HG02840 (cell line): ENCODE data around the gene AKAP6.

ENCODE experiments used
- ATAC-seq: cut with Tn5 transposase; IDR thresholded peaks from one replicate; pipeline ENCODE4 v1.9.1; 2021; ENCODE audit warnings: mild to moderate bottlenecking, moderate library complexity, moderate number of reproducible peaks; ENCODE audit not compliant: unreplicated experiment, low FRiP score

AKAP6 gene, protein sequence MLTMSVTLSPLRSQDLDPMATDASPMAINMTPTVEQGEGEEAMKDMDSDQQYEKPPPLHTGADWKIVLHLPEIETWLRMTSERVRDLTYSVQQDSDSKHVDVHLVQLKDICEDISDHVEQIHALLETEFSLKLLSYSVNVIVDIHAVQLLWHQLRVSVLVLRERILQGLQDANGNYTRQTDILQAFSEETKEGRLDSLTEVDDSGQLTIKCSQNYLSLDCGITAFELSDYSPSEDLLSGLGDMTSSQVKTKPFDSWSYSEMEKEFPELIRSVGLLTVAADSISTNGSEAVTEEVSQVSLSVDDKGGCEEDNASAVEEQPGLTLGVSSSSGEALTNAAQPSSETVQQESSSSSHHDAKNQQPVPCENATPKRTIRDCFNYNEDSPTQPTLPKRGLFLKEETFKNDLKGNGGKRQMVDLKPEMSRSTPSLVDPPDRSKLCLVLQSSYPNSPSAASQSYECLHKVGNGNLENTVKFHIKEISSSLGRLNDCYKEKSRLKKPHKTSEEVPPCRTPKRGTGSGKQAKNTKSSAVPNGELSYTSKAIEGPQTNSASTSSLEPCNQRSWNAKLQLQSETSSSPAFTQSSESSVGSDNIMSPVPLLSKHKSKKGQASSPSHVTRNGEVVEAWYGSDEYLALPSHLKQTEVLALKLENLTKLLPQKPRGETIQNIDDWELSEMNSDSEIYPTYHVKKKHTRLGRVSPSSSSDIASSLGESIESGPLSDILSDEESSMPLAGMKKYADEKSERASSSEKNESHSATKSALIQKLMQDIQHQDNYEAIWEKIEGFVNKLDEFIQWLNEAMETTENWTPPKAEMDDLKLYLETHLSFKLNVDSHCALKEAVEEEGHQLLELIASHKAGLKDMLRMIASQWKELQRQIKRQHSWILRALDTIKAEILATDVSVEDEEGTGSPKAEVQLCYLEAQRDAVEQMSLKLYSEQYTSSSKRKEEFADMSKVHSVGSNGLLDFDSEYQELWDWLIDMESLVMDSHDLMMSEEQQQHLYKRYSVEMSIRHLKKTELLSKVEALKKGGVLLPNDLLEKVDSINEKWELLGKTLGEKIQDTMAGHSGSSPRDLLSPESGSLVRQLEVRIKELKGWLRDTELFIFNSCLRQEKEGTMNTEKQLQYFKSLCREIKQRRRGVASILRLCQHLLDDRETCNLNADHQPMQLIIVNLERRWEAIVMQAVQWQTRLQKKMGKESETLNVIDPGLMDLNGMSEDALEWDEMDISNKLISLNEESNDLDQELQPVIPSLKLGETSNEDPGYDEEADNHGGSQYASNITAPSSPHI (N-terminal part only)

DNA sequence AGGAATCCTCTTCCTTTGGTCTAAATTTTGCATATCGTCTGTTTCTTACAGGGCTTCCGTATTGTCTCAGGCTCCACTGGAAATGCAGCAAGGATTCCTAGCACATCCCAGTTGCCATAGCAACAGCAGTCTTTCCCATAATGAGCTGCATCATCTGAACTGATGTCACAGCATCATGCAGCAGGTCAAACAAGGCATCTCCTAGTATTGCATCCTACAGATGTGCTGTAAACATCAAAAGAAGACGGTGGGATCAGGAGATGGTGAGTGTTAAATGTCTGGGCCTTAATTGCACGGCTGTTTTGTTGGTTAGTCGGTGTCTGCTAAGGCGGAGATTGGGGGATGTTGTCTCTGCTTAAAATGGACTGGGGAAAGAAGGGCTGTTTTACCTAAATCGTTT lies at the start of gene AKAP6:
Gene AKAP6 (plus strand): TSS at position 153 of the 400 bp plus-strand sequence. CDS start 104,196 bp downstream, outside the sequence.
- no peak for ATAC-seq

DNA sequence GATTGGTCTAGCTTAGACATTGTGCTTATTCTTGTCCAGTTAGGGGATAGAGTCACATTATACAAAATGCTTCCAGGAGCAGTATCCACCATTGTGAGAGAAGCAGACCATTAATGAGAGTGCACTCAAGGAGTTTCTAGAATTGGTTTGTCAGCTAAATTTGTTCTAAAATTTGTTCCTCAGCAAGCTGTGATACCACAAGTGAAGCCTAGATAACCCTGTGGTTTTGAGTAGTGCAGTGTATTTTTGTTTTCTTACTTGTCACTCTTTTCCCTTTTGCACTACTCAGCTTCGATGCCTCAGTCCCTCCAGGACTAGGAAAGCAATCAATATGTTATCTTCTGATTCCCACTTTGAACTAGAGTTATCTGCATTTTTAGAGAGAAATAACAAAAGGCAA lies 42.5 kb upstream of the AKAP6 start:
- ATAC-seq = no peak

DNA sequence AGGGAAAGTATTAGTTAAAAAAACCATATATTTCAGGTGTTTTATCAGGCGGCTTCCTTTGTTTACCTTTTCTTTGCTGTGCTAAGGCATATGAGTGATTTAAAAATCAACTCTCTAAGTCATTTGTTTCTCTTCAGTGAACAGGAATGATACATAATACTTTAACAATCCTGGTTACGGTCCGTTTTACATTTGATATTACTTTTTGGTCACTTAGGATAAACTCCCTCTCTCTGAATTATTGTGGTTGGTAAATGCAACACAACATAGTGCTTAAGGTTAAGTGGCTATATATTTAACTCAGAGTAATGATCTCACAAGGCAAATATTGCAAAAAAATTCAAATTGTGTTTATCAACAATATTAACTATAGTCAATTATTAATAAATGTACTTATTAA lies 32.7 kb upstream of the AKAP6 start:
- no peak for ATAC-seq

DNA sequence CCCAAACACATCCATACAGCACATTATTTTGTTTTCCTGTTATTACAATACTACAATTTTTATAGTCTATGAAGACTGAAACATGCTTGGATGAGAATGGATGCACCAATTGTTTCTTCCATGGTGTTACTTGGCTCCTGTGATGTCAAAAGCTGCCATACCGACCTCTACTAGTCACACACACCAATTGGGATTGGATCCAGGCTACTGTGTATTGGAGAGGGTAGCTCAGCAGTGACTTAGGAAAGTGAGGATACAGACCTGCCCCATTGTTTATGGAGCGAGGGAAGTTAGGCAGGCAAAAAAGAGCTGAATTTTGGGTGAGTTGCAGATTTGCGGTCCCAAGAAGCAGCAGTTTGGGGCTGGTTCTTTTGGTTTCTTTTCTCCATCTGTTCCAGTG lies 30.8 kb upstream of the AKAP6 start:
- no peak for ATAC-seq

DNA sequence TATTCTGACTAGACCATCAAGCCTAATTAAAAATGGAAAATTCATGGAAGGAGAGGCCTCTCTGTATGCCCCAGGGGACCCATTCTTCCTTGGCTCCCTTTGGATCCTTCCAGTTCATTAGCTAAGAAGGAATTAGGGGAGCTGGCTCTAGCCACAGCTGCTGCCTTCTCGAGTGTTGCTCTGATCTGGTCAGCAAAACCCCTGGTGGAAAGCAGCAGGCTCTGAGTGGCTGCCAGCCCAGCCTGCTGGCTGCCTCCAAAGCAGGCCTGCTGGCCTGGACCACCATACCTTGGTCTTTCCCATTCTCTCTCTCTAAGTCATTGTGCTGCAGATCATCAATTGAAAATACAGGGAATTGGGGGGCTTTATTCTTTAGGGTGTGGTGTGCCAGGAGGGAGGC lies 29.0 kb upstream of the AKAP6 start:
- no peak for ATAC-seq

DNA sequence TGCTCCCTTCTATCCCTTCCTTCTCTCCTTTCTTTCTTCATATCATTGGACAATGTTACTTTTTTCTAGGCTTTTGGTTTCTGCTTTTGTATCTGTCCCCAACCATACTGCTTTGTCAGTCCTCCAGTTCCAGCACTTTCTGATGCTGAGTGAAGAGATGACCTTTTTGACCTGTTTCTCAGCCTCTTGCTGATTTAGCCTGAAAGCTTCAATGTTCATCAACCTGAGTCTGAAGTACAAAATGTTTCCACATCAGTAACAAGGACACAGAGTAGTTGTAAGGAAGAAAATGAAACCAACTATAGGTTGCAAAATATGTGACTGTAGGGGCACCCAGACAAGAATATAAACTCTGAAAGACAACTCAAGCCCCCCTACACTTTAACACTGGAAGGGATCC lies 25.2 kb upstream of the AKAP6 start:
- no peak for ATAC-seq

DNA sequence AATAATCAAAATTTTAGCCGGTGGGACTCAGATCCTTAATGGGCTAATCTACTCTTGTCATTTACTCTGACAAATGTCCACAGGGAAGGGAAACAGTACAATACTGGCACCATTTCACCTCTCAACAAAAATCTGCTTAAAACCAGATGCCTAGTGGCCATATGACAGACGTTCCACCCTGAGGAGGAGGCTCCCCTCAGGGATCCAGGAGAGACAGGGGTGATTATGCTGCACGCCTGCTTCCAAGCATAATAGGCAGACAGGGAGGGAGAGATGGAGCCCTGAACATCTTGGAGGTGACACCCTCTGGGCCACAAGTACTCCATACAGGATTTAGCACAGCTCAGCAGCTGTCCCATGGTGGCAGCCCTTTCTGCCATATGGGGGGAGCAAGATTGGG lies 24.8 kb upstream of the AKAP6 start:
- ATAC-seq = no peak

DNA sequence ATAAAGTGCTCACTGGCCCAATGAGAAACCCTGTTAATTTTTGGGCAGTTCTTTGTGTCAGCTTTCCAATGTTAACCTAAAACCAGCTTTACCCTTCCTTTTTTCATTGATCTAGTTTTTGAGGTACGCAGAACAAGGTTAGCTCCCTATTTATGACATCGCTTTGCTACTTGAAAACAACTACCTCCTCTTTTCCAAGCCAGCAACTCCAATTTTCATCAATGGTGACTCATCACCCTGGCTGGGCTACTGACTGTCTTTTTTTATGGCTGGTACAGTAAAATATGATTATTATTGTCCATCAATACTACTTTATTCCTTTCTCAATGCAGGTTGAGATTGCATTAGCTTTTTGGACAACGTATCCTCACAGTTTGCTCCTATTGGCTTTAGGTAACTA lies 22.5 kb upstream of the AKAP6 start:
- no peak for ATAC-seq

DNA sequence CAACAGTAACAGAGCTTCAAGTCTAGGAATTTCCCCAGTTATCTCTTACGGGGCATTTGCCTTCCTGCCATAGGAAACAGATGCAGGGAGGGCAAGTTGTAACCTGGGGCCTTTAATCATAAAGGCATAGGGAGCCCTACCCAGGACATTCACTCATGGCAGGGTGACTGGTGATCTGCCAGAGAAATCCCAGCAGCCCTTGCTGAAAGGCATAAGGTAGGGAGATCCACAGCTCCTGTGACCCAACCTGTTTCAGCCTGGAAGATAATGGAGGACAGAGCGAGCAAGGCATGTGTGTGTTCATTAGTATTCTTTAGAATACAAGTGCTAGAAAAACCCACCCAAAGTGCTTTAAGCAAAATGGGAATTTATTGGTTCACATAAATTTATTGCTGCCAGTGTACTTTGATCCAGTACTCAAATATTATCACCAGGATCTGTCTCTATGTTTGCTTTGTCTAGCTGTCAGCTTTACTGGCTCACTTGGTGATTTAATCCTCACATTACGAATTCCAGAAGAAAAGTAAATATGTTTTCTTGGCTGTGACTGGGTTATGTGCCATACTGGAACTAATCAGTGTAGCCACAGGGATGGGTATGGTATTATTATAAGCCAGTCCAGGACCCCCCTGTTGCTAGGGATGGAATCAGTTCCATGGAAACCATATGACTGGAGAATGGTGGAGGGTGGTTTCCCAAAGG lies 21.1 kb upstream of the AKAP6 start:
- no peak for ATAC-seq

DNA sequence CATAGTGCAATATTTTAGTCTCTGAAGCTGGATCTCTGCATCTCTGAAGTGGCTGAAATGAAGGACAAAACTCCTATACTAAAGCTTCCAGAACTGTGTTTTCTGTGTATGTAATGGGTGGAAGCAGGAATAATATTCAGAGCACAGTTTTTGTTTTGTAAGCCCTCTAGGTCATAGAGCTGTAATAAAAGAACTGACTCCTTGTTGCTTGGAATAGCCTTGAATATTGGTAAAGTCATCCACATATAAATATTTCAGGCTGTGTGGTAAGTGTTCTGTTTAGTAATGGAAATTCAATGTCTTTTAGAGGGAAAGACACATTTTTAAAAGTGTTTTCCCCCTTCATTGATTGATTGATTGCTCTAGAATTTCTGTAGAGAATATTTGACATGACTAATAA lies 18.2 kb upstream of the AKAP6 start:
- ATAC-seq = no peak

DNA sequence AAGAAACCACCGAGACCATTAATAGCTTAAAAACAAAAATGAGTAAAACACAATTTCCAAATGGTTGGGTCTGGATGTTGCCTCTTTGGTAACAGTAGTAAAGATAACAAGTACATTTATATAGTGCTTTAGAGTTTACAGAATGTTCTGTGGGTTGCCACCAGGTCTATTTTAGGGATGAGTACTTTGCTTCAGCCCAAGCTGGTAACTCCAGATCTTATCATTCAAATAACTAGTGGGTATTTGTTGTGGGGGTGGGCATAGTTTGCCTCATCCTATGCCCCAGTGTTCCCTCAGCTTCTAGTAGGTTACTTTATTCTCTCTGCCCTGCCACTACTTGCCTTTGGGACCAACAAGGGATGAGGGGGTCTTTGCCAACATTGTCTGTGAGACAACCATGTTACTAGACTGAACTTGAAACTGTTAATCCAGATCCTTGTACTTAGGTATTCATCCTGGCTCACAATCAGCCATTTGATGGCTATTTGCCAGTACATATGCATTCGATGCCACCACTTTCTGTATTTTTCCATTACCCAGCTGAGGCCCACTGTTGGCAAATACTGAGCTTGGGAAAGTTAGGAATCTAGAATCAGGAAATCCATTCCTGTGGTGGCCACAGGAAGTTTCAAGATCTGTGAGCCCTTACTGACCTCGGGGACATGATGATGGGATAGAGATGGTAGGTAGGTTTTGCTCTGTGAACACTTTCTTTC lies 17.6 kb upstream of the AKAP6 start:
- no peak for ATAC-seq

DNA sequence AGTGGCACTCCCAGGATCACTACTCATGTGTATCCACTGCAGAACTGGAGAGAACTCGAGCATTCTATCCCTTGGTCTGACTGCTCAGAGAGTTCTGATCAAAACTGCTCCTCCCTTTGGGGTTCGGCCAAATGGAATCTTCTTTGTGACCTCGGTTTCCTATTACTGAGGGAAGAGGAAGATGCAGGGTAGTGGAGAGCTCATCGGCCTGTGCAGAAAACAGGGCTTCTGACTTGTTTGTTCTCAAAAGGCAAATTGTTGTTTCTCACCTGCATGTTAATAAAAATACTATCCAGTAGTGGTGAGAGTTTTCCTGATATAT lies 17.1 kb upstream of the AKAP6 start:
- no peak for ATAC-seq

DNA sequence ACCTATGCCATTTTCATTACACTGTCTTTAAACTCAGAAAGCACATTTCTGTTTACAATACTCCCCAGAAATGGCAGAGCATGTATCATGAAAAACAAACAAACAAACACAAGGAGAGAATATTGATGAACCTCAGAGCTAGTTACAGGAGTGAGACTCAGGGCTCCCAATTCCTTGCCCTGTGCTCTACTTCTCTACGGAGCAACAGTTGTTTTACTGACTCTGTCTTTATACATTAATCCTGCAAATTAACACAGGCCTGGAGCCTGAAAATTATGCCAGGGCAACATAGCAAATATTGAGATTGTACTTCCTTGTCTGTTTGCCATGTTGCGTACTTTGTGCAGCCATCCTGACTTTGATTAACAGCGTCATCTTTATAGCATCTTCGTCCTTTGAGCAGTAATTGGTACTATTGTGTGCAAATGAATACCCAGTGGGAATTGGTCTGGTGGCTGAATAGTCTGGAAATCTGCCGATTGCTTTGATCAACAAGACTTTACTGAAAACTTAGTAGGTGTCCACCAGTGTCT lies 15.2 kb upstream of the AKAP6 start:
- no peak for ATAC-seq

DNA sequence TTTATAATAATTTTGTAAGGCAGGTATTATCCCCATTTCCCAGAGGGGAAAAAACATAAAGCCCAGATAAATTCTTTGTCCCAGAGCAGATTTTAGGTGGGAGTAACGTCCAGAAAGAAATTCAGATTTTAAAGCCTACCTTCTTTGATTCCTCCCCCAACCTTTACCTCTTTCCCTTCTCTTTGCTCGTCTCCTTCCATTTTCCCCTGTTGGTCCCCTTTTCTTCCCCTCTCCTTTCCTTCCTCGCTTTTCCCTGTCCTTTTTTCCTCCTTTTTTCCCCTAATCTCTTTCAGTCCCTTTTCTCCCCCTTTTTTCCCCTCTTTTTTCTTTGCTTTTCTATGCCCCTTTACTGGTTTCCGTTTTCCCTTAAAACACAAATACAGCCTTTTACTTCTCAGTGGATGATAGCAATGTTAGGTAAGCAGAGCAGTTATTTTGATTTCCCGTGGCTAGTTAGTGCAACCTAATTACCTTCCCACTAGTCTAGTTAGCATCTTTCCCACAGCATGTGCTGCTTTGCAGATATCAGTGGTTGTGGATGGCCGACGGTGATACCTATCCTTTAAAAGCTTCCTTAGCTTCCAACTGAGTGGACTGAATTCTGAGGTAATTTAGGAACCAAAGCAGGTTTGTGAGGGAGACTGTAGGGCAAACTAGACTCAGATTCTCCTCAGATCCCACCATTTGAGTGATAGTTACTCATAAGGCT lies 10.9 kb upstream of the AKAP6 start:
- no peak for ATAC-seq

DNA sequence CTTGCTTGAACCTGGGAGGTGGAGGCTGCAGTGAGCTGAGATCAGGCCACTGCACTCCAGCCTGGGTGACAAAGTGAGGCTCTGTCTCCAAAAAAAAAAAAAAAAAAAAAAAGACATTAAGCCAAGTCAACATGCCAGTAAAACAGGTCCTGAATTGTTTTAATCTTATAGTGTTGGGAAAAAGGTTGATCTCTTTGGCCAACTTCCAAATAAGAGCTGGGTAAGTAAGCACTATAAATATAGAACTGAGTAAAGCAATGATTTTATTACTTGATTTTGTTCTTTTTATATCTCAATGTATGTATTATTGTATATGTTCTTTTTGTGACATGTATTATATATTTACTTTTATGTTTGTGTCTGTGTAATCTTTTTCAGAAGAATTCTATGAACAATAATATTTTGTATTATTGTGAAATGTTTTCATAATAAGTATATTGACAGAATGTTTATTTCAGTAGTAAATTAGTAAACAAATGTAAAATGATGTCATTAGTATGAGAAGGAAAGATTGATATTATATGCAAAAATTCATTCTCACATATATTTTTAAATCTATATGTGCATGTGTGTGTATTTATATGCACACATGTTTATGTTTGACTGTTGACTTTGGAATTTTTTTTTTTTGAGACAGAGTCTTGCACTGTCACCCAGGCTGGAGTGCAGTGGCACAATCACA lies 9.6 kb upstream of the AKAP6 start:
- no peak for ATAC-seq

DNA sequence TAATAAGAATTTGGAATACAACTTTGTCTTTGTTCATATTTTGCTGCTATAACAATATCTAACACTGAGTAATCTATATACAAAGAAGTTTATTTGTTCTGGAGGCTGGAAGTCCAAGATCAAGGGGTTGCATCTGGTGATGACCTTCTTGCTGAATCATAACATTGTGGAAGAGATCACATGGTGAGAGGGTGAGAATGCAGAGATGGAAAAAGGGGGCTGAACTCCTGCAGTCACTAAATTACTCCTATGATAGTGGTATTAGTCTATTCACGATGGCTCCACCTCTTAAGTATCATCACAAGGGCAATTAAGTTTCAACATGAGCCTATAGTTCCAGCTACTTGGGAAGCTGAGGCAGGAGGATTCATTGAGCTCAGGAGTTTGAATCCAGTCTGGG lies 4.5 kb upstream of the AKAP6 start:
- no peak for ATAC-seq

DNA sequence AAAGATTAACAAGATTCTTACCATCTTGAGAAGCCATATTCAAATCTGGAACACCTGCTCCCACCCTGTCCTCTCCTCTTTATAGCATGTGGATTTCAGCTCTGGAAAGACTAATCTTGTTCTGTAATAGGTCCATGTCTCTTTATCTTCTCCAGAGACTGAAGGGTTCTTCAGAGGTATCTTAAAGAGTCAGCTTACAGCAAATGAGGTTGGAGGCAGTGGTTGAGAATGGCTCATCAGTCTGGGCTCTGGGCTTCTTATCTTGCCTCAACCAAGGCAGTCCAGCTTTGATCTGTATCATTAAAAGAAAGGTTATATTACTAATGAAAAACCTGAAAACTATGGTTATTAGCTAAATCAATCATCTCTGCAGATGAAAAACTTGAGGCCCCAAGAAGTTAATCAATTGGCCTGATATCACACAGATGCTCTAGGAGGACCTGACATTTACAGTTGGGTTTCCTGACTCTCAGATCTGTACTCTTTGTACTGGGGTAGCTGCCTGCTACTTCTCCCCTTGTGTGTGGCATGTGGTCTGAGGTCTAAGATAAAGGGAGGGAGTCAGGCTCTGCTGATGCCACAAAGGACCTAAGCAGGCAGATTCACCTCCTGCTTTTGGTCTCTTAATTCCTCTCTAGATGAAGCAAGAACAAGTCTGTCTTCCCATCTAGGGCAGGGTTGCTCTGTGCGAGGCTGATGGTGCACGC lies 1.7 kb upstream of the AKAP6 start:
- ATAC-seq = no peak
